RWPE1 (cell line): Measurements from ENCODE around the gene BTRC.
"Not testable (repeated sequence)": the region's sequence is repeated elsewhere in the genome, so short reads cannot be mapped to it uniquely, and the experiment has no call there.

Source experiments
- CTCF ChIA-PET: fragments of 350-600 bp; sonication (Branson Sonifier 250); formaldehyde crosslinking; extraction: SDS; loops from one replicate; lab custom pipeline; 2021; lab: Yijun Ruan, JAX
- POLR2A ChIA-PET: fragments of 400-600 bp; formaldehyde crosslinking; extraction: SDS; loops from one replicate; lab custom pipeline; 2020; ENCODE audit warnings: antibody characterized with exemption; ENCODE audit not compliant: low non-redundant PET; lab: Yijun Ruan, JAX
- DNase-seq: peaks from one replicate; pipeline ENCODE4 v3.0.0; 2012; ENCODE audit warnings: low spot score
- H3K27ac ChIP-seq: fragments of 450-650 bp; 2 replicates; pipeline ENCODE4 v1.5.1; 2017
- TF ChIP-seq, protein P1 (sequence below): fragments of 450-650 bp; conservative IDR thresholded peaks from 2 replicates; pipeline ENCODE4 v1.5.1; 2017; ENCODE audit warnings: low read depth, mild to moderate bottlenecking

BTRC gene

DNA sequence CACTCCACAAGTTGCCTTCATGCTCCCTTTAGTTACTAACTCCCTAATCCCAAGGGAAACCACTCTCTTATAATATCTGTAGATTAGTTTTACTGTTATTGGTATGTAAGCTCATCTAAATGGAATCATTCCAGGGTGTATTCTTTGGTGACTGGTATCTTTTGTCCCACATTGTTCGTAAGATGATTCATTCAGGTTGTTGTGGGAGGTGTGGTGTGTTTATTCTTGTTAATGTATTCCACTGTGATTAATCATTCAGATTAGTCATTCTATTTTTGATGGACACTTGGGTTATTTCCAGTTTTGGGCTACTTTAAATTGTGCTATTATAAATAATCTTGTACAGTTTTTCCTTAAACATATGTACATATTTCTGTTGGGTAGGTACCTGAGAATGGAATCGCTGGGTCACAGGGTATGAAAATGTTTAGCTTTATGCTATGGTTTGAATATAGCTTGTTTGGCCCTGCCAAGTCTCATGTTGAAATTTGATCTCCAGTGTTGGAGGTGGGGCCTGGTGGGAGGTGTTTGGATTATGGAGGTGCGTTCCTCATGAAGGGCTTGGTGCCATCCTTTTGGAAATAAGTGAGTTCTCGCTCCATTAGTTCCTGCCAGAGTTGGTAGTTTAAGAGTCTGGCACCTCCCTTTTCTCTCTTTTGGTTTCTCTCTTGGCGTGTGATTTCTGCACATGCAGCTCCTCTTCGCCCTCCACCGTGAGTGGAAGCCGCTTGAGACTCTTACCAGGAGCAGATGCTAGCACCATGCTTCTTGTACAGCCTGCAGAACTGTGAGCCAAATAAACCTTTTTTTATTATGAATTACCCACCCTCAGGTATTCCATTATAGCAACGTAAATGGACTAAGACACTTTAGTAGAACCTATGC is 13.8 kb downstream of the BTRC start:
- ChIA-PET POLR2A (interaction anchor here (0.6 to 1.1 kb wide), 3 partner anchors 10 to 1292 kb away, joined by 4 to 16 read pairs (median 7); no protein-coding TSS in a partner anchor), CTCF (no interaction called here)
- peak overlapping the region; percentile 84 for H3K27ac ChIP-seq
- DNase-seq, result peak; percentile 98
- TF ChIP-seq, protein P1, sequence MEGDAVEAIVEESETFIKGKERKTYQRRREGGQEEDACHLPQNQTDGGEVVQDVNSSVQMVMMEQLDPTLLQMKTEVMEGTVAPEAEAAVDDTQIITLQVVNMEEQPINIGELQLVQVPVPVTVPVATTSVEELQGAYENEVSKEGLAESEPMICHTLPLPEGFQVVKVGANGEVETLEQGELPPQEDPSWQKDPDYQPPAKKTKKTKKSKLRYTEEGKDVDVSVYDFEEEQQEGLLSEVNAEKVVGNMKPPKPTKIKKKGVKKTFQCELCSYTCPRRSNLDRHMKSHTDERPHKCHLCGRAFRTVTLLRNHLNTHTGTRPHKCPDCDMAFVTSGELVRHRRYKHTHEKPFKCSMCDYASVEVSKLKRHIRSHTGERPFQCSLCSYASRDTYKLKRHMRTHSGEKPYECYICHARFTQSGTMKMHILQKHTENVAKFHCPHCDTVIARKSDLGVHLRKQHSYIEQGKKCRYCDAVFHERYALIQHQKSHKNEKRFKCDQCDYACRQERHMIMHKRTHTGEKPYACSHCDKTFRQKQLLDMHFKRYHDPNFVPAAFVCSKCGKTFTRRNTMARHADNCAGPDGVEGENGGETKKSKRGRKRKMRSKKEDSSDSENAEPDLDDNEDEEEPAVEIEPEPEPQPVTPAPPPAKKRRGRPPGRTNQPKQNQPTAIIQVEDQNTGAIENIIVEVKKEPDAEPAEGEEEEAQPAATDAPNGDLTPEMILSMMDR, result no peak

DNA sequence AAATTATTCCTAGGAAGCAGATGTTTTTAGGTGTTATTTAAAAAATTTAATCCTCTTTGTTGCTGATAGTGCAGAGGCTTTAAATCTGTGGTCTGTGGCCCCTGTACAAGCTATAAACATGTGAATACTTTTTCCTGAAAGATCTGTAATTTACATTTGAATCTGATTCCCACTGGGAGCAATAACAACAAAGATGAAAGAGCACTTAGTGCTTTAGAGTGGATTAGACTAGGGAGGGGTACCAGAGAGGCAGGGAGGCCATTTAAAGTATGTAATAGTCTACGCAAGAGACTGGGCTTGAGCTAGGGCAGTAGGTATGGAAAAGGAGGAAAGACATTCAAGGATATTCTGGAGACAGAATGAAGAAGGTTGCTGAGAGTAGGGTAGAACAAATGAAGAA is 19.1 kb downstream of the BTRC start:
- TF ChIP-seq, protein P1, result no peak
- CTCF ChIA-PET, result interaction anchor here (0.6 kb wide), 1 partner anchor 419 kb away, joined by 3 read pairs; no protein-coding TSS in a partner anchor
- no peak overlapping the region for H3K27ac ChIP-seq
- DNase-seq, result no peak
- POLR2A ChIA-PET, result no interaction called here

DNA sequence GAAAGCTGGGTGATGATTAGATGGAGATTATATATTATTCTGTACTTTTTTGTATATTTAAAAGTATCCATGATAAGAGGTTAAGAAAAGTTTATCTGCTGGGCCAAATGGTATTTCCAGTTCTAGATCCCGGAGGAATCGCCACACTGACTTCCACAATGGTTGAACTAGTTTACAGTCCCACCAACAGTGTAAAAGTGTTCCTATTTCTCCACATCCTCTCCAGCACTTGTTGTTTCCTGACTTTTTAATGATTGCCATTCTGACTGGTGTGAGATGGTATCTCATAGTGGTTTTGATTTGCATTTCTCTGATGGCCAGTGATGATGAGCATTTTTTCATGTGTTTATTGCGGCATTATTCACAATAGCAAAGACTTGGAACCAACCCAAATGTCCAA is 20.0 kb downstream of the BTRC start:
- ChIA-PET CTCF (interaction anchor here (0.6 to 0.7 kb wide), 2 partner anchors 15 to 407 kb away, joined by 3 read pairs; no protein-coding TSS in a partner anchor), POLR2A (interaction anchor here (0.6 kb wide), 2 partner anchors 57 to 107 kb away, joined by 4 read pairs; no protein-coding TSS in a partner anchor)
- not testable (repeated sequence) for H3K27ac ChIP-seq, DNase-seq

DNA sequence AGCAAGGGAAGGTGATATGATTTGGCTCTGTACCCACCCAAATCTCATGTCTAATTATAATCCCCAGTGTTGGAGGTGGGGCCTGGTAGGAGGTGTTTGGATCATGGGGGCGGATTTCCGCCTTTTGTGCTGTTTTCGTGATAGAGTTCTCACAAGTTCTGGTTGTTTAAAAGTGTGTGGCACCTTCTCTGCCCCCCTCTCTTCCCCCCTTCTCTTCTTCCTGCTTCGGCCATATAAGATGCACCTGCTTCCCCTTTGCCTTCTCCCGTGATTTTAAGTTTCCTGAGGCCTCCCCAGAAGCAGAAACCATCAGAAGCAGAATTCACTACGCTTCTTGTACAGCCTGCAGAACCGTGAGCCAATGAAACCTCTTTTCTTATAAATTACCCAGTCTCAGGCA is 21.1 kb downstream of the BTRC start:
- no peak for DNase-seq
- TF ChIP-seq, protein P1, result no peak
- CTCF ChIA-PET, result interaction anchor here (0.6 kb wide), 1 partner anchor 30 kb away, joined by 3 read pairs; no protein-coding TSS in a partner anchor
- POLR2A ChIA-PET, result no interaction called here
- no peak overlapping the region for H3K27ac ChIP-seq

DNA sequence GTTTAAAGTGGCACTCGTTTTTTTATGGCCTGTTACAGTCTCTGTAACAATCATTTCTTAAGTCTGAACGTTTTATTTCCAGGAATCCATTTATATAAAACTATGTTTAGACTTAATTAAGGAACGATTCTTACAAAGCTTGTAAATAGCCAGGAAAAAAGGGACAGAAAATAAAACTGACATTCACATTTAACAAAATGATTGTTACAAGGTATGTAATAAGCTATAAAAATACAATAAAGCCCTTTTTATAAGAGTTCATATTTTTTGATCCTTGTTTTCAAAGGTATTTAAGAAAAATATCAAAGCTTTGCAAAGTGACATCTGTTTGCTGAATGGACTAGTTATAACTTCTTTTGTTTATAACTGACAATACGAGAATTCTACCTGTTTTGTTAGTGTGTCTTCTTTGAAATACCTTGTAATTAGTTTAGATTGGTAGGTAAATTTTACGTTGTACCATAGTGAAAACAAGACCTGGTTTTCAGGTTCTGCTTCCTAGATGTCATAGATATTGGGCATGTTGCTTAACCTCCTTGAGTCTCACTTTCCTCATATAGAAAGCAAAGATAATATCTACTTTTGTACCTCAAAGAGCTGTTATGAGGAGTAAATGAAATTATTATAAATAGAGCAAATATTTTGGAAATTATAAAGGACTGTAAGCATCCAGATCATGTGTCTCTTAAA is 25.8 kb downstream of the BTRC start:
- DNase-seq, result no peak
- H3K27ac ChIP-seq, result peak overlapping the region; percentile 50; the same call in 1 of the 2 replicates
- TF ChIP-seq, protein P1, result no peak
- ChIA-PET POLR2A (no interaction called here), CTCF (interaction anchor here (0.6 to 0.9 kb wide), 3 partner anchors 13 to 79 kb away, joined by 3 read pairs; no protein-coding TSS in a partner anchor)

DNA sequence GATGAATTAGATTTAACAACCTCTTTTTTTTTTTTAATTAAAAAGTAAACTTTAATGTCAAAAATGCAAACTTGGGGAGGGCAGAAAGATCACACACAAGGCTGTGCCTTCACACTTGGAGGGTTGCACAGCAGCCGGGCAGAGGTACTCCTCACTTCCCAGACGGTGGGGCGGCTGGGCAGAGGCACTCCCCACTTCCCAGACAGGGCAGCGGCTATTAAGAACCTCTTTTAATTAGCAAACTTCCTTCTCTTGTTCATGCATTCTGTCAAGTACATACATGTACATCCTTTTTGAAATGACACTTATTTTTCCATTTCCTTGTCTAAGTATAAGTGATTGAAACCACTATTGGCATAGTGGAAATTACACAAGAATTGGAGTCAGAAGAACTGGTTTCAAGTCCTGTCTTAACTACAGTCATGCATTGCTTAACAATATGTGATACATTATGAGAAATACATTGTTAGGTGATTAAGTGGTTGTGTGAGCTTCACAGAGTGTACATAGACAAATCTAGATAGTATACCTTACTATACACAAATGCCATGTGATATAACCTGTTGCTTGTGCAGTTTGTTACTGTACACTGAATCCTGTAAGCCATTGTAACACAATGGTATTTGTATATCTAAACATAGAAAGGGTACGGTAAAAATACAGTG is 26.5 kb downstream of the BTRC start:
- TF ChIP-seq, protein P1, result no peak
- ChIA-PET CTCF (interaction anchor here (0.6 to 0.9 kb wide), 4 partner anchors 12 to 170 kb away, joined by 3 to 4 read pairs (median 3); no protein-coding TSS in a partner anchor), POLR2A (no interaction called here)
- peak overlapping the region; percentile 50; the same call in 1 of the 2 replicates for H3K27ac ChIP-seq
- peak; percentile 47 for DNase-seq
